Esophagus (tissue), 2 donors: ENCODE results near the gene PTAR1. TPM values are rescaled to one million over a fixed set of nuclear protein-coding genes. Genes with fewer than 3 reads are reported as not detected.

Experiments
- H3K27ac ChIP-seq, 2 donors: one replicate each; pipeline ENCODE4 v1.5.1; 2013; ENCODE audit warnings: low read depth in 2 of 2, mild to moderate bottlenecking in 2 of 2, inconsistent platforms in 1 of 2, low read length in 1 of 2, moderate library complexity in 1 of 2
- H3K27me3 ChIP-seq, 2 donors: one replicate each; pipeline ENCODE4 v1.6.1; 2013; ENCODE audit warnings: low read length in 2 of 2, control low read depth in 1 of 2, mild to moderate bottlenecking in 1 of 2; ENCODE audit not compliant: insufficient read depth in 2 of 2, control insufficient read depth in 1 of 2
- H3K36me3 ChIP-seq, 2 donors: one replicate each; pipeline ENCODE4 v1.6.1; 2013; ENCODE audit warnings: low read length in 1 of 2; ENCODE audit not compliant: control insufficient read depth in 2 of 2, insufficient read depth in 2 of 2
- H3K4me1 ChIP-seq, 2 donors: one replicate each; pipeline ENCODE4 v1.6.1; 2013; ENCODE audit warnings: low read length in 1 of 2; ENCODE audit not compliant: control insufficient read depth in 2 of 2, insufficient read depth in 2 of 2
- H3K4me3 ChIP-seq, 2 donors: one replicate each; pipeline ENCODE4 v1.5.1; 2013; ENCODE audit warnings: low read length in 2 of 2, mild to moderate bottlenecking in 2 of 2, low read depth in 1 of 2, moderate library complexity in 1 of 2
- H3K9me3 ChIP-seq, 2 donors: one replicate each; pipeline ENCODE4 v1.6.1; 2013; ENCODE audit warnings: mild to moderate bottlenecking in 2 of 2, low read depth in 1 of 2, low read length in 1 of 2, moderate library complexity in 1 of 2; ENCODE audit not compliant: control insufficient read depth in 2 of 2, insufficient read depth in 1 of 2
- WGBS, 2 donors: extraction: QIAGEN DNeasy Blood & Tissue Kit; methylation state at CpG; one replicate each; pipeline ENCODE4 v1.1.7; 2013; 5-methylcytosine and 5-hydroxymethylcytosine counted together
- polyA plus RNA-seq, 2 donors: library from polyadenylated mRNA; stranded (reverse); fragments of 200-250 nt; gene quantifications; one replicate each; pipeline ENCODE4 v1.2.3, GENCODE V29; 2013
- donor health status: healthy with polysubstance abuse.
- donor health status: Bipolar disorder and iron deficiency.

The PTAR1 gene
- polyA plus RNA-seq, 2 donors: 4.2 to 5.6 TPM

GRCh38 chr9:69757996-69758675, 1.7 kb downstream of the PTAR1 start:
- 44 to 50% methylated on average over 6 of the region's 6 CpGs for WGBS, 2 donors
- Histone ChIP-seq H3K36me3 (no peaks in the 10 kb centered on the region), H3K27me3 (no peaks in the 10 kb centered on the region), H3K27ac (no peak overlapping the region), H3K4me3 (peak overlapping the region in 1 of 2 donors; percentile 37), H3K9me3 (no peaks in the 10 kb centered on the region), H3K4me1 (peaks cover 0 to 3% of the 10 kb centered on the region in 2 donors)

GRCh38 chr9:69755205-69755604, 4.6 kb downstream of the PTAR1 start:
- H3K36me3 ChIP-seq: no peaks in the 10 kb centered on the region
- no peak overlapping the region for H3K4me3 ChIP-seq
- no peaks in the 10 kb centered on the region for H3K27me3 ChIP-seq
- no peak overlapping the region for H3K27ac ChIP-seq
- H3K4me1 ChIP-seq: peaks cover 0 to 3% of the 10 kb centered on the region in 2 donors
- WGBS, 2 donors: 85 to 90% methylated on average over 2 of the region's 2 CpGs
- H3K9me3 ChIP-seq: no peaks in the 10 kb centered on the region

- Histone ChIP-seq H3K4me3 (no peak overlapping the region), H3K4me1 (peaks cover 0 to 3% of the 10 kb centered on the region in 2 donors), H3K27ac (no peak overlapping the region), H3K27me3 (no peaks in the 10 kb centered on the region), H3K9me3 (no peaks in the 10 kb centered on the region), H3K36me3 (no peaks in the 10 kb centered on the region)
- 92% methylated on average over 3 of the region's 3 CpGs for WGBS, 2 donors
These were observed 6.0 kb downstream of the PTAR1 start for GRCh38 chr9:69753830-69754229.

- WGBS, 2 donors: 76 to 83% methylated on average over 2 of the region's 2 CpGs
These were observed 9.7 kb downstream of the PTAR1 start for GRCh38 chr9:69750085-69750484.

GRCh38 chr9:69748304-69748703, 11.5 kb downstream of the PTAR1 start:
- Histone ChIP-seq H3K4me3 (no peak overlapping the region), H3K36me3 (peaks cover 4 to 6% of the 10 kb centered on the region in 2 donors), H3K27me3 (no peaks in the 10 kb centered on the region), H3K4me1 (peaks cover 0 to 2% of the 10 kb centered on the region in 2 donors), H3K9me3 (no peaks in the 10 kb centered on the region), H3K27ac (no peak overlapping the region)
- WGBS, 2 donors: 66 to 78% methylated on average over 2 of the region's 2 CpGs

More at GRCh38 chr9:69750085-69750484, 9.7 kb downstream of the PTAR1 start:
- peaks cover 0 to 2% of the 10 kb centered on the region in 2 donors for H3K4me1 ChIP-seq
- H3K27ac ChIP-seq: no peak overlapping the region
- peaks cover 2 to 4% of the 10 kb centered on the region in 2 donors for H3K36me3 ChIP-seq
- no peaks in the 10 kb centered on the region for H3K27me3 ChIP-seq
- no peaks in the 10 kb centered on the region for H3K9me3 ChIP-seq
- H3K4me3 ChIP-seq: no peak overlapping the region

- Histone ChIP-seq H3K4me1 (peaks cover 0 to 2% of the 10 kb centered on the region in 2 donors), H3K9me3 (no peaks in the 10 kb centered on the region), H3K27me3 (no peaks in the 10 kb centered on the region), H3K27ac (no peak overlapping the region), H3K36me3 (peaks cover 4 to 6% of the 10 kb centered on the region in 2 donors), H3K4me3 (no peak overlapping the region)
- 65 to 67% methylated on average over 3 of the region's 3 CpGs for WGBS, 2 donors
These were observed 12.8 kb downstream of the PTAR1 start for GRCh38 chr9:69746859-69747560.

GRCh38 chr9:69745716-69746437, 13.9 kb downstream of the PTAR1 start:
- Histone ChIP-seq H3K4me3 (no peak overlapping the region), H3K9me3 (no peaks in the 10 kb centered on the region), H3K4me1 (peaks cover 0 to 2% of the 10 kb centered on the region in 2 donors), H3K27me3 (no peaks in the 10 kb centered on the region), H3K36me3 (peaks cover 4 to 6% of the 10 kb centered on the region in 2 donors), H3K27ac (no peak overlapping the region)
- WGBS, 2 donors: 54 to 56% methylated on average over 3 of the region's 3 CpGs

GRCh38 chr9:69744688-69745380, 15.0 kb downstream of the PTAR1 start:
- 97% methylated on average over 4 of the region's 4 CpGs for WGBS, 2 donors
- no peaks in the 10 kb centered on the region for H3K9me3 ChIP-seq
- peaks cover 0 to 2% of the 10 kb centered on the region in 2 donors for H3K4me1 ChIP-seq
- H3K27ac ChIP-seq: no peak overlapping the region
- H3K36me3 ChIP-seq: peaks cover 4 to 6% of the 10 kb centered on the region in 2 donors
- H3K27me3 ChIP-seq: no peaks in the 10 kb centered on the region
- H3K4me3 ChIP-seq: no peak overlapping the region

GRCh38 chr9:69743930-69744329, 15.9 kb downstream of the PTAR1 start:
- Histone ChIP-seq H3K27me3 (no peaks in the 10 kb centered on the region), H3K36me3 (peaks cover 4 to 6% of the 10 kb centered on the region in 2 donors)
- 96 to 97% methylated on average over 5 of the region's 5 CpGs for WGBS, 2 donors

More at GRCh38 chr9:69743930-69744329, 15.9 kb downstream of the PTAR1 start:
- no peak overlapping the region for H3K4me3 ChIP-seq
- H3K9me3 ChIP-seq: no peaks in the 10 kb centered on the region
- peaks cover 0 to 2% of the 10 kb centered on the region in 2 donors for H3K4me1 ChIP-seq
- H3K27ac ChIP-seq: no peak overlapping the region
